ENCODE results near the gene BMP6.
"Not testable (repeated sequence)": the region's sequence is repeated elsewhere in the genome, so short reads cannot be mapped to it uniquely, and the experiment has no call there.

The BMP6 gene

GRCh38 chr6:7887278-7887991, 161.5 kb downstream of the BMP6 start:
- DNase-seq (ENCODE audit: low spot score) = no peak

- DNase-seq (ENCODE audit: low spot score) = no peak
Measured at GRCh38 chr6:7888587-7889357, 162.9 kb downstream of the BMP6 start.

- no peak for DNase-seq (ENCODE audit: low spot score)
Measured at GRCh38 chr6:7891078-7891872, 165.4 kb downstream of the BMP6 start.

GRCh38 chr6:7892367-7892766, 166.5 kb downstream of the BMP6 start:
- DNase-seq (ENCODE audit: low spot score) = not testable (repeated sequence)

GRCh38 chr6:7893342-7893741, 167.4 kb downstream of the BMP6 start:
- no peak for DNase-seq (ENCODE audit: low spot score)

GRCh38 chr6:7894262-7895124, 168.6 kb downstream of the BMP6 start:
- no peak for DNase-seq (ENCODE audit: low spot score)

- DNase-seq (ENCODE audit: low spot score) = no peak
Measured at GRCh38 chr6:7895125-7895423, 169.2 kb downstream of the BMP6 start.

GRCh38 chr6:7896465-7896987, 170.6 kb downstream of the BMP6 start:
- no peak for DNase-seq (ENCODE audit: low spot score)

- no peak for DNase-seq (ENCODE audit: low spot score)
Measured at GRCh38 chr6:7897461-7898192, 171.7 kb downstream of the BMP6 start.

- not testable (repeated sequence) for DNase-seq (ENCODE audit: low spot score)
Measured at GRCh38 chr6:7898193-7898586, 172.3 kb downstream of the BMP6 start.

- no peak for DNase-seq (ENCODE audit: low spot score)
Measured at GRCh38 chr6:7899101-7899888, 173.4 kb downstream of the BMP6 start.

GRCh38 chr6:7899889-7900213, 174.0 kb downstream of the BMP6 start:
- DNase-seq (ENCODE audit: low spot score) = no peak

- DNase-seq (ENCODE audit: low spot score) = no peak
Measured at GRCh38 chr6:7900621-7901020, 174.7 kb downstream of the BMP6 start.

GRCh38 chr6:7901056-7901455, 175.2 kb downstream of the BMP6 start:
- no peak for DNase-seq (ENCODE audit: low spot score)

GRCh38 chr6:7901780-7902179, 175.9 kb downstream of the BMP6 start:
- DNase-seq (ENCODE audit: low spot score) = no peak

GRCh38 chr6:7902221-7902620, 176.3 kb downstream of the BMP6 start:
- DNase-seq (ENCODE audit: low spot score) = no peak

GRCh38 chr6:7902867-7903266, 177.0 kb downstream of the BMP6 start:
- DNase-seq (ENCODE audit: low spot score) = no peak

GRCh38 chr6:7903673-7904072, 177.8 kb downstream of the BMP6 start:
- DNase-seq (ENCODE audit: low spot score) = no peak

- no peak for DNase-seq (ENCODE audit: low spot score)
Measured at GRCh38 chr6:7904654-7905319, 178.9 kb downstream of the BMP6 start.

- no peak for DNase-seq (ENCODE audit: low spot score)
Measured at GRCh38 chr6:7905416-7905815, 179.5 kb downstream of the BMP6 start.
